CD4-positive, alpha-beta T cell treated with Interleukin-12 subunit alpha and Interleukin-12 subunit beta, for 1 hour (primary cell): Measurements from ENCODE around the gene PTCD1.
"Not testable (repeated sequence)": the region's sequence is repeated elsewhere in the genome, so short reads cannot be mapped to it uniquely, and the experiment has no call there.

Experiments
- DNase-seq: peaks from one replicate; pipeline ENCODE4 v3.0.0-alpha.2; 2020

Gene PTCD1

DNA sequence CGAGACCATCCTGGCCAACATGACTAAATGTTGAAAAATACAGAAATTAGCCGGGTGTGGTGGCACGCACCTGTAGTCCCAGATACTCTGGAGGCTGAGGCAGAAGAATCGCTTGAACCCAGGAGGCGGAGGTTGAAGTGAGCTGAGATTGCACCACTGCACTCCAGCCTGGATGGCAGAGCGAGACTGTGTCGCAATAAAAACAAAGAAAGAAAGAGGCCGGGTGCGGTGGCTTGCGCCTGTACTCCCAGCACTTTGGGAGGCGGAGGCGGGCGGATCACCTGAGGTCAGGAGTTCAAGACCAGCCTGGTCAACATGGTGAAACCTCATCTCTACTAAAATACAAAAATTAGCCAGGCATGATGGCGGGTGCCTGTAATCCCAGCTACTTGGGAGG lies 51.4 kb downstream of the PTCD1 start:
- not testable (repeated sequence) for DNase-seq

DNA sequence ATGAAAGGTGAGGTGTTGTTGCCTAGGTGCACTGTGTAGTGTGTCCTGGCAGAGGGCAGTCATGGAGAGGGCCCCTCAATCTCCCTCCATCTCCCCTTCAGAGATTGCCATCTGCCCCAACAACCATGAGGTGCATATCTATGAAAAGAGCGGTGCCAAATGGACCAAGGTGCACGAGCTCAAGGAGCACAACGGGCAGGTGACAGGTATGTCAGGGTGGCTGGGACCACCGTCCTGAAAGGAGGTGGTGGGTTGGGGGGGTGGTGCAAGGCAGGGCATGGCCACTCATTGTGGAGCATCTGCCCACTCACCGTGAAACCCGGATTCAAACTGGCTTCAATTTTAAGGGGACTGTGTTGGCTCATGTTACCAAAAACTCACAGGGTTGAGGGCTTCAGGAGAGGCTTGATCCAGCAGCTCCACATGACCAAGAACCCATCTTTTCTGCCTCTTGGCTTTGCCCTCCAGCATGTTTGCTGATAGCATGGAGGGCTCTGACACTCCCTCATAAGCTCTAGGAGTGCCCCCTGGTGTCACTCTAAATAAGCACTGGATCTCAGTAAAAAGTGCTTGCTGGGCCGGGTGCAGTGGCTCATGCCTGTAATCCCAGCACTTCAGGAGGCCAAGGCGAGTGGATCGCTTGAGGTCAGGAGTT lies 51.9 kb downstream of the PTCD1 start:
- peak; percentile 62 for DNase-seq

DNA sequence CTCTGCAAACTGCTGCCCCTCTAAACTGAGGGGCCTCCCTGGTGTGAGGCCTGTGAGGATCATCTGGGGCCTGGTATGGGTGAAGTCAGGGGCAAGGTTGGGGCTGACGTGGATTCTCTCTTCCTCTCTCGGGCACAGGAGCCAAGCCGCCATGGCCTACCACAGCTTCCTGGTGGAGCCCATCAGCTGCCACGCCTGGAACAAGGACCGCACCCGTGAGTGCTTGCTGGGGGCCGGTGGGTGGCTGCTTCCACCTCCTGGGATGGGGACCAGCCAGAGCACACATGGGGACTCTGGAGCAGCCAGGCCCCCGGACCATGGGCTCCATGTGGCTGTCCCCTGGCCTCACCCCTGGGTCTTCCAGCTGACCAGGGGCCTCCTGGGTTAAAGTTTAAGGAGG lies 53.0 kb downstream of the PTCD1 start:
- no peak for DNase-seq

DNA sequence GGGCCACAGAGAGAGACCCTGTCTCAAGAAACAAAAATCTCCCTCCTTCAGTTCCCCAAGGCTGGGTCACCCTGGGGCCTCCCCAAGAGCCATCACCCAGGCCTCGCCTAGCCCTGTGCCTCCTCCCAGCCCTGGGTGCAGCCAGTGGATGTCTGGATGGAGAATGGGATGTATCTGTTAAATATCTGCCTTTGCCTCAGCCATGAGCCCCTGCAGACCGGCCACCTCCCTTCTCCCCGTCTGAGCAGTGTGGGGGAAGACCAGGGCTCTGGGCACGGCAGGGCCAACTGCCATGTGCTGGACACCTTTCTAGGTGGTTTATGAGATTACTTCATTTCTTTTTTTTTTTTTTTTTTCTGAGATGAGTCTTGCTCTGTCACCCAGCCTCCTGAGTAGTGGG lies 54.1 kb downstream of the PTCD1 start:
- DNase-seq = no peak

DNA sequence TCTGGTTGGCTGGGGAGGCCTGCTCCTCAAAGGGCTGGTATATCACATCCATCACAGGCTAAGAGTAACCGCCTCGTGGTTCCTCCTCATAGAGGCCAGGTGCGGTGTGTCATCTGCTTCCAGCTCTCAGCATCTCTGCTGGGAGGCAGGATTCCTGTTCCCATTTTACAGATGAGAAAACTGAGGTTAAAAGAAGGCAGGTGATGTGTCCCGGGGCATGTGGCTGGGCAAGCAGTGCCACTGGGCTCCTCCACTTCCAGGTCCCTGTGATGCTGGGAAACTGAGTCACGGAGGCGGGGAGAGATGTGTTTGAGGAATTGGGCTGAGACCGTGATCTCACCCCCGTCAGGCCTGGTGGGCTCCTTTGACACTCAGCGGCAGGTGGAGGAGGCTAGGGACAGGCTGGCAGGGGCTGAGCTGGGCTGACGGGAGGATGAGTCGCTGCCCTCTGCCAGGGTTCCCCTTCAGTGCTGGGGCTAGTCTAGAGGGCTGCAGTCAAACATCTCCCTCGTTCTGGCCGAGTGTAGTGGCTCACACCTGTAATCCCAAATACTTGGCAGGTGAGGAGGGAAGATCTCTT lies 54.7 kb downstream of the PTCD1 start:
- no peak for DNase-seq

DNA sequence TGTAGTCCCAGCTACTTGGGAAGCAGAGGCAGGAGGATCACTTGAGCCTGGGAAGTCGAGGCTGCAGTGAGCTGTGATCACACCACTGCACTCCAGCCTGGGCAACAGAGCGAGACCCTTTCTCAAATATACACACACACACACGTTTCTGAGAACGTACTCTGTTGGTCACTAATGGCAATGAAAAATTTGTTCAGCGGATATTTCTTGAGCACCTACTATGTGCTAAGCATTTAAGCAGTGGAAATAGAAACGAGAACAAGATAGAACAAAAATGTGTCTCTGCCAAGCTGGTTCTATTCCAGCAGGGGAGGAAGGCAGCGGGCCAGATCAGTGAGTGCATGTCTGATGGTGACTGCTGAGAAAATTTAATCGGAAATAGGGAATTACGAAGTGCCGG lies 55.4 kb downstream of the PTCD1 start:
- no peak for DNase-seq

DNA sequence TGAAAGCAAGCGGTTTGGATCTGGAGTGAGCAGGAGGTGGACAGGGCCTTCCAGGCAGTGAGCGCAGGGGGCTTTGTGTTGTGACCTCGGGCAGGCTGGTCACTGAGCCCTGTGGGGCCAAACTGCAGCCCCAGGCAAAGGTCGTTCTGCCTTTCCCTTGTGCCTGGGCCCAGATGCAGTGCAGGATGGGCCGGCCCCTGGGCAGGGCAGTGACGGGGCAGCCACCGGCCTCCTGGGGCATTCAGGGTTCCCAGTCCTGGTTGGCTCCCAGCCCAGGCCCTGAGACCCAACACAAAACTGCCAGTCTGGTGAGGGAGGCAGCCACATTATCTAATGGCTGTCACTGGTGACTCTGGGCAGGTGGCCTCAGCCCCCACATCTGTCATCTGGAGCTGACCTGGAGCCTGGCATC lies 56.9 kb downstream of the PTCD1 start:
- no peak for DNase-seq

DNA sequence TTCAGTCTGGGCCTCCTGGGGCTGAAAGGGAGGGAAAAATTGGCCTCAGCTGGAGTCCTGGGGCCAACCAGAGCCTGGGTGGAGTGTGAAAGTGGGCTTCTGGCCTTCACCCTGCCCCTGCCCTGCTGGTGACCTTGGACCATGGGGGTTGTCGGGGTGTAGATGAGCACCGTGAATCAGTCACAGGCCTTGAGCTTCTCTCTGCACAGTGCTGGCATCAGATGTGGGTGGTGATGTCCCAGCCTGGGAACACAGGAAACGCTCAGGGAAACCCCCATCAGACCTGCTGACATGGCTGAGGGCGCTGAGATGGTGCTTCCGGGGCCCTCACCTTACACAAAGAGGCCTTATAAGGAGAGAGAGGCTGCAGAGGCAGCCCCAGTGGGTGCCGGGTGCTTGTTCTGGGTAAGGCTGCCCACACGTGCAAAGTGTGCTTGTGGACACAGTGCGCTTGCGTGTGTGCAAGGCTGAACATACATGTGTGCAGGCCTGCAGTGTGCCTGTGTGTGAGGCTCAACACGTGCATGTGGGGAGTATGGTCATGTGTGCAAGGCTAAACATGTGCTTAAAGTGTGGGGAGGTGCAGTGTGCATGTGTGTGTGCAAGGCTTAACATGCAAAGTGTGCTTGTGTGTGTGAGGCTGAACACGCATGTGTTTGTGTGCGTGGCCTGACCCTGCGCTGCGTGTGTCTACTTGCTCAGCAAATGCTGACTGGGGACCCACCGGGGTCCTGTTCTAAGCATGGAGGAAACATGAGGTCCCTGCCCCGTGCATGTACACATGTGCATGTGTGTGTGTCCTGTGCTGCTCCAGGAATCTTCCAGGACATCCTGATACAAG lies 57.6 kb downstream of the PTCD1 start:
- peak; percentile 95 for DNase-seq

DNA sequence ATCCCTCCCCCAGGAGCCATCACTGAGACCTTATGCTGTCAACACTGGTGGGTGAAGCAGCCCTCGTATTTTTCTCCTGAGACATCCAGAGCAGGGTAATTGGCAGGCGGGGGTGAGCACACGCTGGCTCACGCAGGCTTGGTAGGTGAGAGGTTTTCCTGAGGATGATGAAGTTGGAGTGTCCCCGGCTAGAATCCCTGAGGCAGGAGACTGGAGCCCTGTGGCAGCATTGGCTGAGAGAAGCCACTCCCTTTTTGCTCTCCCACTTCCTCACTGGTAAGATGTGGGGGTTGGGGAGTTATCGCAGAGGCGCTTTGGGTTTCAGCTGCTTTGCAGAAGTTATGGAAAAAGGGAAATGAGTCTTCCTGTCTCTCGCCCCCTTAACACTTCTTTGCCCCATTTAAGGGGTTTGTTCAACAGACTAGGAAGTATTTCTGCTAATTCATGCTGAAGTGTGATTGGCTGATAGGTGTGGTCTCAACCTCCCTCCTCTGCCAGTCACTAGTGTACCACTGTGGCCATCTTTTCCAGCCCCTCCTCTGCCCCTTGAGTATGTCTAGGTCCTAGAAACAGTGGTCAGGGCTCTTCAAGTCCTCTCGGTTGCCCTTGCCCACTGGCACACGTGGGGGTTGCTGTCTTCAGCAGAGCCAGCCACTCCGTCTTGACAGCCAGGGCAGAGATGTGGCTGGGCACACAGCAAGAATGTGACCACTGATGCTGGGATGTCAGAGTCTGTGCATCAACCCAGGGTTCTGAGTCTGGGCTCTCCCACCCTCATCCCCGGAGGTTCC lies 58.4 kb downstream of the PTCD1 start:
- peak; percentile 63 for DNase-seq

DNA sequence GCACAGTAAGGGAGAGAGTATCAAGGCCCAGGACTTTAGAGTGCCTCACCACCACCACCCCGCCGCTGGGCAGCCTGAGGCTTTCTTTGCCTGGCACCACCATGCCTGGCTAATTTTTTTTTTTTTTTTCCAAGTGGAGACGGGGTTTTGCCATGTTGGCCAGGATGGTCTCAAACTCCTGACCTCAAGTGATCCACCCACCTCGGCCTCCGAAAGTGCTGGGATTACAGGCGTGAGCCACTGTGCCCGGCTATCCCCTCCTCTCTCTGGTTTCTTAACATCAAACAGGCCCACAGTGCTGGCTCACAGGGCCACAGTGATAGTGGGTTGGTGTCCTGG lies 58.9 kb downstream of the PTCD1 start:
- DNase-seq = not testable (repeated sequence)

DNA sequence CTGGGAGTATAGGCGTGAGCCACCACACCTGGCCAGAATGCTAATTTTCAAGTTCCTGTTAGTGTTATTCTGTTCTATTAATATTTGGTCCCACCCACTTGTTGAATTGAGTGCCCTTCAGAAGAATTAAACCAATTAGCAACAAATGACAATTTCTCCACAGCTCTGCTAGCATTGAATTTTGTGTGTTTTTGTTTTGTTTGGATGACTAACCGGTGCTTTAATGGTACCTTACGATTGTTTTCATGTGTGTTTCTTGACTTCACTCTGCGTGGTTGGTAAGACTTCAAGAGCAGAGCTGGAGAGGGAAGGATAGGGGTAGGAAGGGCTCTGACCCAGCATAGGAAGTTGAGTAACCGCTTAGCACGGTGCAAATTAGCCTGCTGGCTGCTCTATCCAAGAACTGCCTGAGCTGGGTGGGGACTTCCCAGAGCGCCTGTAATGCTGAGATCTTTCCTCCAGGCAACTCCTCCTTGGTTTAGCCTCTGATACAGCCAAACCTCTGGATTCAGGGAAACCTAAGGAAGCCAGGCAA lies 59.5 kb downstream of the PTCD1 start:
- peak; percentile 77 for DNase-seq

DNA sequence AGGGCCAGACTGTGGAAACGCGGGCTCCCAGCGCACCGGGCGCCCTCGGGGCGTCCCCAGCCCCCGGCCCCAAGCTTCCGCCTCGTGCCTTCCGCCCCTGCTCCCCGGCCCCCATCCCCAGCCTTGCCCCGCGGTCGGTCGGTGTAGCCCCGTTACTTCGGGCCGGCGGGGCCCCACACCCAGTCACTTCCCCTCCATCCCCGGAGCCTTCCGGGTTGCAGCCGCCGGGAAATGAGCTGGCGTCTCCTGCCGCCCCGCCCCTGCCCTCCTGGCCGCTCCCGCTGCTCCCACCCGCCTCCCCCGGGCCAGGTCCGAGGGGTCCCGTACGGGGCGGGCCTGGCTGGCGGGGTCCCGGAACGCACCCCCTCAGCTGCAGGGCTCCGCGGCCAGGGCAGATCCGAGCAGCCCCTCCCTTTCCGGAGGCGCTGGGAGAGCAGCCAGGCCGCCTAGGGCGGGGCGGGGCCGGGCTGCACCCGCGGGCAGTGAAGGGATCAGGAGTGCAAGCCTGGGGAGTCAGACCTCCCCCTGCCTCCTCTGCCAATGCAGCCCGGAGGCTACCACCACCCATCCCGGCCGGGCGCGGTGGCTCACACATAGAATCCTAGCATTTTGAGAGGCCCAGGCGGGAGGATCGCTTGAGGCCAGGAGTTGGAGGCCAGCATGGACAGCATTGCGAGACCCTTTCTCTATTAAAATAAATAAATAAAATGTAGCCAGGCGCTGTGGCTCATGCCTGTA lies 63.4 kb downstream of the PTCD1 start:
- peak; percentile 72 for DNase-seq

DNA sequence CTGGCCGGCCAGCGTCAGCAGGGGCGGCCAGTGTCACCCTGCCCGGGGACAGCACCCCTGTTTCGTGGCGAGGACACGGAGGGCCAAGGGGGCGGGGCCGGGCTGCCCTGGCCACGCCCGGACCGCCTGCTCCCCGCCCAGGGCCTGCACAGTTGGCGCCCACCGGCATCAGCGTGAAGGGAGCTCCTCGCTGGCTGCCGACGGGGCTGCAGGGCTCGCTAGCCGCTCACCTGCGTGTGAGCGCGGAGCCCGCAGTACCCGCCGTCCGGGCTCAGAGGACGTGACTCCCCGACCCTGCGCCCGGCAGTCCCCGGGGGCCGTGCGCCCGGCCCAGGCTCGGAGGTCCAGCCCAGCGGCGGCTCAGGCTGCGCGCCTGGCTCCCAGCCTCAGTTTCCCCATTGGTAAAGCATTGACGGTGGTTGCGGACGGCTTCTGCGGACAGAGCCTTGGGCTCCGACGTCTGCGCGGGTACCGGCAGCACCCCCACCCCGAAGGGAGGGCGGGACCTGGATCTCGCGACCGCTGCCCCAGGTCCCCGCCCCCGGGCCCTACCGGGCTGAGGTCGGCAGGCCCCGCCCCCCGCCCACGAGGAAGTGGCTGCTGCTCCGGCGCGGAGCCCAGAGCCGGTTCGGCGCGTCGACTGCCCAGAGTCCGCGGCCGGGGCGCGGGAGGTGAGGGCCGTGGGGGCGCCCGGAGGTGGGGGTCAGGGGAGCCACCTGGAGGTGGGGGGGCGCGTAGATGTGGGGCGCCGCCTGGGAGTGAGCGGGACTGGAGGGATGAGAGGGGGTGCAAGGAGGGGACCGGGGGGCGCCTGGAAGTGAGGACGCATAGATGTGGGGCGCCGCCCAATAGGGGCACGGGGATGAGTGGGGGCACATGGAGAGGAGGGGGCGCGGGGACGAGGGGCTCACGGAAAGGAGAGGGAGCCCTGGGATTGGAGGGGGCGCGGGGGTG lies 64.2 kb downstream of the PTCD1 start, which contains the start of gene ARPC1B:
TSS of gene ARPC1B (plus strand) at position 620 of the 954 bp plus-strand sequence. CDS start 10,985 bp downstream, outside the sequence.
- DNase-seq = peak; percentile 88

DNA sequence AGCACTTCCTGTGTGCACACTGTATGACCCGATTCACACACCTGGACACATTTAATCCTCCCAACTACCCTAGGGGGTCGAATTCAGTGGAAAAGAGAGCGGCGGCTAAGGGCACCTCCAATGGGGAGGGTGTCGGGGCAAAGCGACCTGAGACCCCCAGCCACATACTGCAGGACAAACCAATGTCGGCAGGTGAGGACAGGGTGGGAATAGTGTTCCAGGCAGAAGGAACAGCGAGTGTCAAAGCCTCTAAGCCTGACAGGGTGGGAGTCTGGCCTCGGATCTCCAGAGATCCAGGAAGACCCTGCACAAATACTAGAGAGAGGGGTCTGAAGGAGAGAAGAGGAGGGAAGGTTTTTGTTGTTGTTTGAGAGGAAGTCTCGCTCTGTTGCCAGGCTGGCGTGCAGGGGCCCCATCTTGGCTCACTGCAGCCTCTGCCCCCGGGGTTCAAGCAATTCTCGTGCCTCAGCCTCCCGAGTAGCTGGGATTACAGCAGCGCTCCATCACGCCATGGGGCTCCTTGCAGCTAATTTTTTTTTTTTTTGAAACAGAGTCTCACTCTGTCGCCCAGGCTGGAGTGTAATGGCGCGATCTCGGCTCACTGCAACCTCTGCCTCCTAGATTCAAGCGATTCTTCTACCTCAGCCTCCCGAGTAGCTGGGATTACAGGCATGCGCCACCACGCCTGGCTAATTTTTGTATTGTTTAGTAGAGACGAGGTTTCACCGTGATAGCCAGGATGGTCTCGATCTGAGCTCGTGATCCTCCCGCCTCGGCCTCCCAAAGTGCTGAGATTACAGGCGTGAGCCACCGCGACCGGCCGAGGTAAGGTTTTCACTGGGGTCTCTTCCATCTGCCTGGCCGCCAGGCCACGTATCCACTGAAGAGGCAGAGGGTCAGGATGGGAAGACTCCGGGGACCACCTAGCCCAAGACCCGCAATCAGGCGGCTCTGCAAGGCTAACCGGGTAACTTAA lies 65.2 kb downstream of the PTCD1 start:
- DNase-seq = no peak

DNA sequence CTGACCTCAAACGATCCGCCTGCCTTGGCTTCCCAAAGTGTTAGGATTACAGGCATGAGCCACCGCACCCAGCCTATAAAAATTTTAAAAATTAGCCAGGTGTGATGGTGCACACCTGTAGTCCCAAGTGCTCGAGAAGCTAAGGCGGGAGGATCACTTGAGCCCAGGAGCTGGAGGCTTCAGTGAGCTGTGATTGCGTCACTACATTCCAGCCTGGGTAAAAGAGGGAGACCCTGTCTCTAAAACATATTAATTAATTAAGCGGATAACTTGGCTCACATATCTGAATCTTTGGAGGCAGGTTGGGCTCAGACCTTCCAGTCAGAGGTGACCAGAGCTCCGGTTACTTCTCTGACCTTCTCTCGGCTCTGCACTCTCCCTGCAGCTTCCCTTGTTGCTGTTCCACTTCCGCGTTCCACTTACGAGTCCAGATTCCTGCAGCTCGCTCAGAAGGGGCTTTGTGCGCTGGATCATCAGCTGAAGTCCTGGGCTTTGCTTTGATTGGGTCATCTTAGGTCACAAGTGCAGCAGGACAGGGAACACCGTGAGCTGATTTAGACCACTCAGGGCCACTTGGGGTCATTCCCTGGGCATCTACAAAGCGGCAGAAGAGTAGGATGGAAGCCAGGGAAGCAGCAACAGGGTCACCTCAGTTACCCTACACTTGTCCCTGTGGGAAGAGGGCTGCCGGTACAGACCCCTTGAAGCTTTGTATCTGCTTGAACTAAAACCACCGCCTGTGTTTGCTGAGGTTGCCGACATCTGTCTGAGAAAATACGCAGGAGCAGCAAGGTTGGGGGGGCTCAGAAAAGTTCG lies 66.1 kb downstream of the PTCD1 start:
- DNase-seq = no peak

DNA sequence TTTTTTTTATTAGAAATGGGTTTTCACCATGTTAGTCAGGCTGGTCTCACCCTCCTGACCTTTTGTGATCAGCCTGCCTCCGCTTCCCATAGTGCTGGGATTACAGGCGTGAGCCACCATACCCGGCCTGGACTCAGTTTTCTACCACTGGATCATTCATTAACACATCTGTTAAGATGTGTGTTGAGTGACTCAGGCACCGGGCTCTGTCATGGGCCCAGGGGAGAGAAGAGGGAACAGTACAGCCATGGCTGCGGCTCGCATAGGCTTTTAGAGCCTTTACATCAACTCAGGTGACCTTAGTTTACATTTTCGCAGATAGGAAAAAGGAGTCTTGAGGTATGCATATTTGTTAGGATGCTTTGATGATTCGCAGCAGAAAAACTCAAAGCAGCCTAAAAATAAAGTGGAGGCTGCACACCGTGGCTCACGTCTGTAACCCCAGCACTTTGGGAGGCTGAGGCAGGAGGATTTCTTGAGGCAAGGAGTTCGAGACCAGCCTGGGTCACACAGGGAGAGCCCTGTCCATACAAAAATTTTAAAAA lies 67.2 kb downstream of the PTCD1 start:
- DNase-seq = no peak

DNA sequence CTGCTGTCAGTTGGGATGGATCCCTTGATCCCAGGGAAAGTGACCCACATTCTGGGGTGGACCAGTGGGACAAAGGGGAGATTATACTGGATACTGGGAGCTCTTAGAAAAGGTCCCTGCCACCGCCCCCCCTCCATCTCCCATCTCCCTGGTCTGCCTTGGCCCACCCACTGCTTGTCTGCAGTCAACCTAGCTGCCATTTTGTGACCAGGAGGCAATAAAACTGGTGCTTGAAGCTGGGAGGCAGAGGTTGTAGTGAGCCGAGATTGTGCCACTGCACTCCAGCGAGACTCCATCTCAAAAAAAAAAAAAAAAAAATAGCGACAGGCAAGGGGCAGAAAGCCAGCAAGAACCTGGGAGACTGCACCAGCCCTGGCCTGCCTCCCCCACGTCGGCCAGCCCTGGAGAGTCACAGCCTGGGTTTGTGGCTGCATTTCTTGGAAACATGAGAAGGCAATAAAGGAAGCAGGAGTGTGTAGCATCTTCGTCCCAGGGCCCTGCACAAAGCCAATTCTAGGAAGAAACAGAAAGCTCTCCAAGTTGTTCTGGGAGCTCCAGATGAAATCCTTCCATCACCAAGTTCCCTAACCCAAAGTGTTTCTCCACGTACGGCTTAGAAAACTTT lies 68.7 kb downstream of the PTCD1 start:
- DNase-seq = no peak
